ENCODE results near the gene ACSL6.

Gene ACSL6, protein sequence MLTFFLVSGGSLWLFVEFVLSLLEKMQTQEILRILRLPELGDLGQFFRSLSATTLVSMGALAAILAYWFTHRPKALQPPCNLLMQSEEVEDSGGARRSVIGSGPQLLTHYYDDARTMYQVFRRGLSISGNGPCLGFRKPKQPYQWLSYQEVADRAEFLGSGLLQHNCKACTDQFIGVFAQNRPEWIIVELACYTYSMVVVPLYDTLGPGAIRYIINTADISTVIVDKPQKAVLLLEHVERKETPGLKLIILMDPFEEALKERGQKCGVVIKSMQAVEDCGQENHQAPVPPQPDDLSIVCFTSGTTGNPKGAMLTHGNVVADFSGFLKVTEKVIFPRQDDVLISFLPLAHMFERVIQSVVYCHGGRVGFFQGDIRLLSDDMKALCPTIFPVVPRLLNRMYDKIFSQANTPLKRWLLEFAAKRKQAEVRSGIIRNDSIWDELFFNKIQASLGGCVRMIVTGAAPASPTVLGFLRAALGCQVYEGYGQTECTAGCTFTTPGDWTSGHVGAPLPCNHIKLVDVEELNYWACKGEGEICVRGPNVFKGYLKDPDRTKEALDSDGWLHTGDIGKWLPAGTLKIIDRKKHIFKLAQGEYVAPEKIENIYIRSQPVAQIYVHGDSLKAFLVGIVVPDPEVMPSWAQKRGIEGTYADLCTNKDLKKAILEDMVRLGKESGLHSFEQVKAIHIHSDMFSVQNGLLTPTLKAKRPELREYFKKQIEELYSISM

DNA sequence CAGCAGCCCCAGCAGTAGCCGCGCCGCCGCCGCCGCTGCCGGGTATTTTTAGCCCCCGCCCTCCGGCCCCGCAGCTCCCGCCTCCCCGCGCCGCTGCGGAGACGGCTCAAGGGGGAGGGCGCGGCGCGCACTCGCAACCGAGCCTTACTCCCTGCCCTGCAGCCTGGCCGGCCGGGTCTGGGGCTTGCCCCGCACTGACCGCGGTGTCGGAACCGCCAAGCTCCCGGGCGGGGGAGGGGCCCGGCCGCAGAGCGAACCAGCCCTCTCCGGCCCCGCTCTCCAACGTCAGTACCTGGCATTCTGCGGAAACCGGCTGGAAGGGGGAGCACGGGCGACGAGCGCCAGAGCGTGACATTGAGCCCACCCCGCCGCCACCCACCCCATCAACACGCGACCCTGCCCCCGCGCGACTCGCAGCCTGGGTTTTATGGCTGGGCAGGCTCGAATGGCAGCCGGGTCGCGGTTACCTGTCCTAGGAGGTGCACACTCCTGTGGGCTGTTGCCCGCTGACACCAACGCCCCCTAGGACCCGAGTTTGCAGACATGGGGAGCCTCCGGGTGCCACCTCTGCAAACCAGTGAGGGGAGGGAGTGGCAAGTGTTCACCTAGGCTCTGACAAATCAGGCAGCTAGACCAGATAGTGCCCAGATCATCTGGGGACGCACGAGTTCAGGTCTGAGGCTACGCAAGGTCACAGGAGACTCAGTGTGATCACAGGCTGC, at the start of gene ACSL6:
Gene ACSL6, minus strand, starts transcription at position 37 of the 722 bp plus-strand sequence. CDS start 105 bp downstream, outside the sequence.
- peak; percentile 24 to 29 for DNase-seq

DNA sequence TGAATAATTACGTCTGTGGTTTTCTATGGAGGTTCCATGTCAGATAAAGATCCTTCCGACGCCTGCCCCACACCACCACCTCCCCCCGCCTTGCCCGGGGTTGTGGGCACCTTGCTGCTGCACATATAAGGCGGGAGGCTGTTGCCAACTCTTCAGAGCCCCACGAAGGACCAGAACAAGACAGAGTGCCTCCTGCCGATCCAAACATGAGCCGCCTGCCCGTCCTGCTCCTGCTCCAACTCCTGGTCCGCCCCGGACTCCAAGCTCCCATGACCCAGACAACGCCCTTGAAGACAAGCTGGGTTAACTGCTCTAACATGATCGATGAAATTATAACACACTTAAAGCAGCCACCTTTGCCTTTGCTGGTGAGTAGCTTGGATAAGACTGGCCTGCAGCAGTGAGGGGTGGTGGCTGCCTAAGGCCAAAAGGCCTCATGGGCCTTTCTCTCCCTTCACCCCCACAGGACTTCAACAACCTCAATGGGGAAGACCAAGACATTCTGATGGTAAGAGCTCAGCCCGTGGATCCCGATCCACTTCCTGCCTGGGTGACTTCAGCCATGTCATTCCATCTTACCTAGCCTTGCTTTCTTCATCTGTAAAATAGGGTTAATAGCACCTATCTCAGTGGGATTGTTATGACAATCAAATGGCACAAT, 49.2 kb upstream of the ACSL6 start, which contains the start of gene IL3:
Gene IL3, plus strand, starts transcription at position 155 of the 661 bp plus-strand sequence. Its CDS starts 52 bp downstream, at position 207.
- no peak for DNase-seq

DNA sequence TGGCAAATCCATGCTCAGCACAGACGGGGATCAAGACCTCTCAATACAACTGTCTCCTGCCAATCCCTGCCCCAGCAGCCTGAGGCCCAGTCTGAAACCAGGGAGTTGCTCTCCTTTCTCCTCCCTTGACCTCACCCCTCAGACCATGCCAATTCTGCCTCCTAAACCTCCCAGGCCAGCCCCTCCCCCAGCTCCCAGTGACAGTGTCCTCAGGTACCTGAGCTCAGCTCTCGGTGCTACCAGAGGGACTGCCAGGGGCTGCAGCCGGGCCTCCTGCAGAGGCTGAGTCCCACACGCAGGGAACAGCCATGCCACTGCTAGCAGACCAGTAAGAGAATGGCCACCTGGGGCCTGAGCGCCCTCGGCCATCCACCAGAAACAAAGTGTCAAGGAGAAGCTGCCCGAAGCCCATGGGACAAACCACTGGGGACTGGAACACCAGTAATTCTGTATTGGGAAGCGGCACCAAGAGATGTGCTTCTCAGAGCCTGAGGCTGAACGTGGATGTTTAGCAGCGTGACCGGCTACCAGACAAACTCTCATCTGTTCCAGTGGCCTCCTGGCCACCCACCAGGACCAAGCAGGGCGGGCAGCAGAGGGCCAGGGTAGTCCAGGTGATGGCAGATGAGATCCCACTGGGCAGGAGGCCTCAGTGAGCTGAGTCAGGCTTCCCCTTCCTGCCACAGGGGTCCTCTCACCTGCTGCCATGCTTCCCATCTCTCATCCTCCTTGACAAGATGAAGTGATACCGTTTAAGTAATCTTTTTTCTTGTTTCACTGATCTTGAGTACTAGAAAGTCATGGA, 48.4 kb upstream of the ACSL6 start:
- no peak for DNase-seq

DNA sequence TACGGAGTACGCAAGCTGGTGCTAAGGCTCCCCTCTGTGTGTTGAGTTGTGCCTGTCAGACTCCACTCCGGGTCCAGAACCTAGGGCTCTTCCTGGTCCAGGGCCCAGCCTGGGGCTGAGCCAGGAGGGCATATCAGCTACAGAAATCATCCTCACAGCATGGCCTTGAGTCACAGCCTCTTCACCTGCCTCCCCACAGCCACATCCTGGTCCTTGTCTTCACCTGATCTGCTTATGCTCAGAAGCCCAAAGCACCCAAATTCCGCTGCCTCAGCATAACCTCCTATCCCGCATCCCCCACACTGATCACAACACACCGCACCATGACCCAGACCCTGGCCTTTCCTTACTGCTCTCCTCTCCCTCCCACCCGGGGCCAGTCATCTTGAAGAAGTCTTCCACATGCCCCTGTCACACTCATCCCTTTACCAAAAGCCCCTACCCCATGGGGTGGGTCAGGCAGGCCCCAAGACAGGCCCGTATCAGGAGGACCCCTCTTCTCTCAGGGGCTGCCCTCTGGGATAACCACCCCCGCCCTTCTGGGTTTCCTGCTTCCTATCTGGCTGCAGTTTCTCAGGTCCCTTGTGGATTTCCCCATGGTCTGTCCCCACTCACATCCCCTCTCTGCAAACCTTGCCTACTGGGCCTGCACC, 47.7 kb upstream of the ACSL6 start:
- no peak for DNase-seq

DNA sequence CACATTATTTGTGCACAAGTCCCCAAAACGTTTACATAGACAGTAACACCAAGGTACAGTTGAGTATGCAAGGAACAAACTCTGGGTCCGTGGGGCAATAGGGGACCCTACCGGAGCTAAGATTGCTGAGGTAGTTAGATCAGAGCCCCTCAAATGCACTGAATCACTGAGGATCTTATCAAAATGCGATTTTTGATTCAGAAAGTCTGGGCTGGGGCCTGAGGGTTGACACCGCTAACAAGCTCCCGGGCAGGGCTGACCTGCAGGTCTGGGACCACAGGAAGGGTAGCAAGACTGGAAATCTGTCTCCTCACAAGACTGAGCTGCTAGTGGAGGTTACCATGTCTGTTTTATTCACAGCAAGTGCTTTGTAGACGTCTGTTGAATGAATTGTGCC, 47.2 kb upstream of the ACSL6 start:
- no peak for DNase-seq

DNA sequence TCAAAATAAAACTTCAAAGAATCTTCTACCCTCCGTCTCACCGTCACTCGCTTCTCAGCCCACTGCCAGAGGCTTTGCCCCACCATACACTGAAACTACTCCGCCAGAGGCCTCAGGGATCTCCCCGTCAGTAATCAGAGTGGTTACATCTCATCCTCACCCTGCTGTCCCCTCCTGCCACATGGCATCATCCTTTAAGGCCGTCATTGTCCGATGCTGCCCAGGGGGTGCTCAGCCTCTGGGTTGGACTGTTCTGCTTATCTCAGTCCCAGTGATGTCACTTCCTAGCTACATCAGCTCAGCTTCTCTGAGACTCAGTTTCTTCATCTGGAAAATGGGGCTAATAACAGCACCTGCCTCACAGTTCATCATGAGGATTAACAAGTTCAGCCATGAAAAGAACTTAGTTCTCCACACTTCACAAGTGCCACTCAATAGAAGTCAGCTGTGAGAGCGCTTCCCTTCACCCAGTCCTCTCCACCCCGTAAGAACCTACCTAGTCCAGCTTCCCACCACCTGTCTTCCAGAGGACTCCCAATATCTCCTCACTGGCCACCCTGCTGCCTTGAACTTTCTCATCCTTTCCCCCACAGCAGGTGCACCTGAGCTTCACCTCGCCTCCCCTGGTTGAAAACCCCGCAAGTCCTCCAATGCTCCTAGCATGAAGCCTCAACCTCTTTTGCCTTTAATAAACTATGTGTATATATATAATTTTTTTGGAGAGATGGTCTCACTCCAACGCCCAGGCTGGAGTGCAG, 46.2 kb upstream of the ACSL6 start:
- DNase-seq: no peak

DNA sequence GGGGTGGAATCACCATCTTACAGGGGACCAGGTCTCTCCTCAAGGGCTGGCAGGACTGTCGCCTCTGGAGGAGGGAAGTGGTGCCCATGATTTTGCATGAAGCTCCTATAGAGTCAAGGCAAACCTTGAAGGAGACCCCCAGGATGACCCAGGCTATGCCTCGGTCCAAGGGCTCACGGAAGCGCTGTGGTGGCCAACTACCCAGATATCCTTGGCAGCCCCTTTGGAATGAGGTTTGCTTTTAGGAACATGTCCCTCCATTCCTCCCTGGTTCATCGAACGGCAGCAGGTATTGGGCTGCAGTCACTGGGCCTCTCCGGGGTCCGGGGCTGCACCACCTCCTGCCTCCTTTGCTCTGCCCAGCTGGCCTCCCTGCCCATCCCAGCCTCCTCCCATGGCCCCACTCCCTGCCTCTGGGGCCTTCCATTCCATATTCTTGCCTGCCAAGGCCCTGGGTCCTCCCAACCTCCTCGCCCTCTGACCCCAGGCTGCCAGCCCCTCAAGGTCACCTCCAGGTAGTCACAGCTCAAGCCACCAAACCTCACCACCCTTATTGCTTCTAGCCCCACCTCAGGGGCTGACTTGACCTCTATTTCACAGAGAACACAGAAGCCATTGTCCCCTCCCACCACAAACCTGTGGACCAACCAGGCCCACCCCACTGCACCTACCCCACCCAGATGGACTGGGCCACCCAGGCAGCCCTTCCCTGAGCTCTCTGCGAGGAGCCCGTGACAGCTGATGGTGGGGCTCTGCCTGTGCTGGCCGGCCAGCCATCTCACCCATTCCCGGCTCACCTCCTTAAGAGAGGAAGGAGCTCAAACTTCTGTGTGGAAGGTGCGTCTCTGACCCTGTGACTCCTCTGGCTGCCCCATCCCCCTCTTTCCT, 45.4 kb upstream of the ACSL6 start:
- no peak for DNase-seq

DNA sequence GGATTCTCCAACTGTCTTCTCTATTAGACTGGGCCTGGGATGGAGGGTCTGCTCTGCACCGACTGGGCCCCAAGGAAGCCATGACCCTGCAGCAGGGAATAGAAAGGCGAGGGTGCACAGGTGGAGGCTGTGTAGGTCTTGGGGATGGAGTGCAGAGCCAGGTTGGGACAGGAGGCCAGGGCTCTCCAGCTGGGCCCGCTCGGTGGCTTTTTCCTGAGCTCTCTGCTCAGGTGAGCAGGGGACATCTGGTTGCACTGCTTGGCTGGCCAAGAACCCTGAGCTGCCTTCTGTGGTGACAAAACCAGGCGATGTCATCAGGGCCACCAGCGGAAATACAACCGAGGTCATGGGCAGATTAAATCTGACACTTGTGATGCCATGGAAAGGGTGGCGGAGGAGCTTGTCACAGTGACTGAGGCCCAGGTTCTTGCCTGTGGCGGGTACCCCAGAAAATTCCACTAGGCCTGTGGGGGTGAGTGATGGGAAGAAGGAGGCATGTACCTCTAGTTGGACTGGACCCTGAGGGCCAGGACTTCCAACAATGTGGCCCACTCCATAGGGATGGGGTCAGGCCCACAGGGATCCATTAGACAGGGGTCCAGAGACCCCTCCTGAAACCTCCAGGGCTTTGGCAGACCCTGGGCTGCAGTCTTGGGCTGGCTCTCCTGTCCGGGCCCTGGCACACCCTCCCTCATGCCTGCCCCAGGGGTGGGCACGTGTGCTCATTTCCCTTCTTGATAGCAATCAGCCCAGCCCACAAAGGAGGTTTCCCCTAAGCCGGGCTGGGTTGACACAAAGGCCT, 44.6 kb upstream of the ACSL6 start:
- peak; percentile 51 to 57 for DNase-seq

DNA sequence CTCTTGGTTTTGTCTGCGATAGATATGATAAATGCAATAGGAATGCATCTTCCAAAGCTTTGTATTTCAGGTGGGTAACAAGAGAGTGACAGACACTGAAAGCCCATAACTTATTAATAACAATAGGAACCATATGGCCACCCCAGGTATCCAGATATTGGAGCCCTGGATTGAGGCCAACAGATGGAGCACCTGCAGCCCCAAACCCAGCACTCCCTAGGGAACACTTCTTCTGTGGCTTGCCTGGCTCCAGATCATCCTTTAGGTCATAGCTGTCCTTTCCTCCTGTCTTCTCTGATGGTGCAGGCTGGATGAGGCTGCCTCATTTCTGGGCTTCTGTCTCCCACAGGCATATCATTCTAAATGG, 44.0 kb upstream of the ACSL6 start:
- no peak for DNase-seq

DNA sequence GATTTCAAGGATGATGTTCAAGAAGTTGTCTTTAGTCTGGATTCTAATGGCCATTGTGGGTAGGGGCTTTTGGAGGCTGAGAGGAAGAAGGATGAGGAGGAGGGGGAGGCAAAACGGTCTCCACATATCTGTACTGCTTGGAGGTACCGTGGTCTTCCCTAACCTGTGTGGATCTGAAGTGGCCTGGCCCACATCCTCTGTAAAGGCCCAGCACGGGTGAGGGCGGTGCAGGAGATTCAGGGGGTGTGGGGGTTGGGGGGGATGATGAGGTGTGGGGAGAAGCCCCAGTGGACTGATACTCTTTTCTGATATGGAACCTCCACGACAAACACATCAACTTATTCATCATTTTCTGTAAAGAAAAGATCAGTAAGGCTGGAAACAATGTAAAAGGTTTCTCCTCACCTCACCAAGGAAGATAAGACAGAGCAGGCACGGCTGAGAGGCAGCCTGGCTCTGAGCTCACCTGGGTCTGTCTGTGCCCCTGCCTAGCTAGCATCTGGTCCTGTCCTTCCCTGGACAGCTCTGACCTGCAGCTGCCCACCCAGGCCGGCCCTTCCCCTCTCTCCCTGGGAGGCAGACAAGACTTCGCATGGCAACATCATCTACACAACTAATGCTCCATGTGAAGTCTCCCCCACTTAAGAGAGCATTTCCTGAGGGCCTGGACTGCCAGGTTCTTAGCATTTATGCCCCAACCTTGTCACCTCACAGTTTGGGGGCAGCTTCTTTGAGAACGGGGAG, 43.4 kb upstream of the ACSL6 start:
- no peak for DNase-seq

DNA sequence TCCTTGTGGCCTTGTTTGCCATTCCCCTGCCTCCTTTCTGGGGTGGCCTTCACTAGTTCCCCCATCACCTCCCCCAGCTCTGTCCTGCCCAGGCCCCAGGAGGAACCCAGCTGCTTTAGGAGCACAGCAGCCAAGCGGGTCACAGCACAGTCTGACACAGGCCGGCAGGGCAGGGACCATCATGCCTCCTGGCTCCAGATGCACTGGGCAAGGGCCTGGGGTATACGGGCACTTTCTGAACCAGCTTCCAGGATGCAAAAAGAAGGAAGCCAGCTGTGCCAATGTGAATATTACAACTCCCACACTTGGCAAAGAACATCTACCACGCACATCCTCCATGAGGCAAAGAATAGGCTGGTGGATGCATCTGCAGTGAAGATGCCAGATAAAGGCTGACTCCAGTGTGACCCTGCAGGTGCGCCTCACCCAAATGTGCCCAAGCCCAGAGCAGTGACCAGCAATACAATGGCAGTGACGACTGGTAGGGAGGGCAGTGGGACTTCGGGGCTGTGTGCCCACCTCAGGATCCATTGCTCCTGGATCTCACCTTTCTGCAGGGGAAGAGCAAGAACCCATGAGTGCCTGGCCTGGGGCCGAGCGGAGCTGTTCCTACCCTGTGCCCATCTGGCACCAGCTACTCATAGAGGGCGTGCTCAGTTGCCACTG, 42.7 kb upstream of the ACSL6 start:
- no peak for DNase-seq

DNA sequence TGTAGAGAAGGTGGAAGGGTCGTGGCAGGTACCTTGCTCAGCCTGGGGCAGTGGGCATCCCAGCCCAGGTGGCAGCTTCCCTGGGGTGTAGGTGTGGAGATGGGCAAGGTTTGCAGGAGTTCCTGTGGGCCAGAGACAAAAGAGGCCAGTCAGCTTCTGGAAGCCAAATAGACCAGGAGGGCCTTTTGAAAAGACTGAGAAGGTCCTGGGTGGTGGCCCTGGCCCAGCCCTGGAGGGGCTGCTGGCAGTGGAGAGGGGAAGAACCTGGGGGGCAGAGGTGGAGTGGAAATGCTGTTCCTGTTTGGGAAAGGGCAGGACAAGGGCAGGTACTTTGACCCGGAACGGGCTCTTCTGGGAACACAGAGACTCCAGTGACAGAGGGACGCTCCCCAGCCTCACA, 42.0 kb upstream of the ACSL6 start:
- no peak for DNase-seq

DNA sequence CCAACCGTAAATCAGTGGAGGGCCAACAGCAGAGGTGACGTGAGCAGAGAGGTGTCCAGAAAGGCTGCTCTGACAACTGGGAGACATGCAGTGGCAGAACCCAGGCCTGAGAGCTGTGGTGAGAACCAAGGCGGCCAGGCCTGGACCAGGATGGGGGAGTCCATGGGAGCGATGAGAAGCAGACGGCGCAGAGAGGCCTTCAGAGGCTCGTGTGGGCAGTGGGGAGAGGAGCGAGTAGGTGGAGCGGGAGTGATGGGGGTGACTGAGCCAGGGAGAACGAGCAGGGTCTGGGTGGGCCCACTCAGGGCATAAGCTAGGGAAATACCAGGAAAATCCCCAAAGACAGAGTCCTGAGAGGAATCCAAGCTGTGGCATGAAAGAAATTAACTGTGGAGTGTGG, 41.1 kb upstream of the ACSL6 start:
- DNase-seq: no peak

DNA sequence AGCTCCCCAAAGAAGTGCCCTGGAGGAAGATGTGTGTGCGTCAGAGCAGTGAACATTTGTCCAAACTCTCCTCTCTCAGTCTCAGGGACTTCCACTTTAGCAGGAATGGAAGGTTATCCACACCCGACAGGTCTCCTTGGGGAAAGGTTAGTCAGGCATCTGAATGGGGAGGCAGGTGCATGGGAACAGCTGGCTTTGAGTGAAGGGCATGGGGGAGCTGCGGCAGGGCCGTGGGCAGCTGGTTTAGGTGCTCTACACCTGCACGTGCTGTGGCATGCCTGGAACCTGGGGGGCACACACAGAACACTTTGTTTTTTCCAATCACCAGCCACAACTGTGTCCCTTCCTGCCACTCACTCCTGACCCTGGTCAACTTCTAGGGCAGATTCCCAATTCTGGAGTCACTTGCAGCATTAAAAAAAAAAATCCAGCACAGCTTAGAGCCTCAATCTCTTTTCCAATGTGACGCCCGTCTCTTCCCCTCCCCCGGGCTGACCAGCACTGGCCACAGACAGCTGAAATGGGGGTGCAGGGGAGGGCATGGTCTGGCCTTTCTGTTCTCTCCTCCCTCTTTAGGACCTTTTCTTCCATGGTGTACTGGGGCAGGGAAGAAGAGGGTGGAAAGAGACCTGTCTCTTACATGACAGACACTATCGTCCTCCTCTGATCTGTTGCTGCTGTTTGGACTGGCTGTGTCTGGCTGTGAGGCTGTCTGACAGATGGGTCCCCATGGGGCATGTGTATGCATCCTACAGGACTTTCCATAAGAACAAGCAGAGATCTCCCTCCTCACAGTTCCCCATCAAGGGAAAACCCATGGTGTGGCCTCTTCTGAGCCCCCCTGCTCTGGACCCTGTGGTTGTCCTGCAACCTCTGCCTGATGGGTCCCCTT, 39.4 kb upstream of the ACSL6 start:
- DNase-seq: no peak

DNA sequence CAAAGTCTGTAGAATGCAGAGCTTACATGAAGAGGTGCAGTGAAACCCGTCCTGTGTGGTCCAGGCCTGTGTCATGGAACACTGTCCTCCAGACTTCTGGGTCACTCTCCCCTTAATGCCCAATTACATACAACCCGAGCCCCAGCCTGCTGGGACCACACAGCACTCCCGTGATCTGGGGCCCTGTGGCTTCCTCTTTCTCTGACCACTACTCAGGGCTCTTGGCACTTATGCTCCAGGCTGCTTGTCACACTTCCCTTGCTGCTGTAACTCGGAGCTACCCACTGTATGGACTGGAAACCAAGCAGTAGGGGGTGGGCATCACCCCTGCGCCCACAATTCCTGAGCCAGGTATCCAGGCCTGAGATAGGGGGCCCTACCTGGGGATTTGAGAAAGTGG, 38.7 kb upstream of the ACSL6 start:
- DNase-seq: no peak

DNA sequence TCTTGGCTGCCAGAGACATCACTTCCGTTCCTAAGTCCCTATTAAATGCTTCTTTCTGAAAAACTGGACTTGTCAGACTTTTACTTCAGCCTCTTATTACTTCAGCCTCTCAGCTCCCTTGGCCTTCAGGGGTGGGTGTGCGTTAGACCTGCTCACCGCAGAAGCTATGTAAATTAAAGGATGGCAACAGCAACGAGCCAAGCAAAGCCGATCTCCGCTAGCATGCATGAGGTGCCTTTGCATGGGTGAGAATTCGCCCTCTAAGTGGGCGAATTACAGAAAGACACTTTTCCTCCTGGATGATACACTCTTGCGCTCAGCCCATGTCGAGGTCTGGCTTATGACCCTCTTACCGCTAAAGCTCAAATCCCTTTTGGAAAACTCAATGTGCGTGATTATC, 38.1 kb upstream of the ACSL6 start:
- no peak for DNase-seq

DNA sequence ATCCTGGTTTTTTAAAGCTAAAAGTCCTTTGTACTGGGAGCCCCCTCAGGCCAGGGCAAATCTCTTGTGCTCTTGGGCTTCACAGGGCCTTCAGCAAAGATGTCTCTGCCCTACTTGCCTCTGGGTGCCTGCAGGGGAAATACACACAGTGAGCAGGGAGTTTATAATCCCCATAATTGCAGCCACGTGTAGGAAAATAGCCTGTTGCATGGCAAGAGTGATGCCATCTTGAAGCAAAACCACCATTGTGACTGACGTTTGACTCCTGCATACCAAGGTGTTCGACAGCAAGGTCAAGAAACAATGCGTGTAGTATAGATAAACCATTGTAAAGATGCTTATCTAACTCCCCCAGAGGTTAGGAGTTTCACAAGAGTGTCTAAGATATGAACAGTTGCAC, 37.6 kb upstream of the ACSL6 start:
- no peak for DNase-seq
